KOPT-K1 (cell line): ENCODE results near the gene VOPP1.

Source experiments
- H3K27ac ChIP-seq: fragments of 200-600 bp; sonication (generic); 2 replicates; pipeline ENCODE4 v1.5.1; 2016; ENCODE audit warnings: antibody characterized with exemption, mild to moderate bottlenecking, low read depth, low read length; ENCODE audit not compliant: poor library complexity, severe bottlenecking
- H3K36me3 ChIP-seq: fragments of 200-600 bp; sonication (generic); 2 replicates; pipeline ENCODE4 v1.5.1; 2017; ENCODE audit warnings: antibody characterized with exemption, mild to moderate bottlenecking, low read length, moderate library complexity; ENCODE audit not compliant: insufficient read depth
- H3K9me3 ChIP-seq: fragments of 200-600 bp; sonication (generic); 2 replicates; pipeline ENCODE4 v1.5.1; 2017; ENCODE audit warnings: antibody characterized with exemption, low read length, mild to moderate bottlenecking; ENCODE audit not compliant: insufficient read depth, poor library complexity, severe bottlenecking

VOPP1 gene

DNA sequence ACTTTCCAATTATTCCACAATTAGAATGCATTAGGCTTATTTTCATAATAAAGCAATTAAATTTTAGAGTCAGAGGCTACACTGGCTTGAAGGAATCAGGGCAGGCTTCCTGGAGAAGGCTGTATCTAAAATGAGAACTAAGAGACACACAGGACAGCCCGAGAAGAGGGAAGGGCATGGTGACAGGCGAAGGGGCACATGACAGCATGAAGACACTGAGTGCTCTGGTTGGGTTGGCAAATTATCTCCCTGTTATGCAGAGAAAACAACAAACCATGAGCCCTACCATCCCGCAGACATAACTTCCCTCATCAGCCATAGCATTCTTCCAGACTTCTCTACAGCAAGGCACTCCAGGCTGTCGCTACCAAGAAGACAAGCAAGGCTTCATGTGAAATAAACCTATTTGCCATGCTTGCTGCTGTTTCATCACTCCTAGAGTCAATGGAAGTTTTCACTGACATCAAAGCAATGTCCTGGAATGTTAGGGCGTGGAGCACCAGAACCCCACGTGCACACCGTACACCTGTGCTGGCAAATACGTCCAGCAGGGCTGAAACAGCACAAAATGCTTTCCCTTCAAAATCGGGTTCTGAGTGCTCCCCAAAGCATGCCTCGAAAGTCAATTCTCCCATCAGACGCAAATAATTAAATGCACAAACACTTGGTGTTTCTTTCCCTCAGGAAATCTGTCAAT lies 21.3 kb downstream of the VOPP1 start:
- no peaks in the 10 kb centered on the region for H3K9me3 ChIP-seq
- H3K27ac ChIP-seq = no peak overlapping the region
- no peaks in the 10 kb centered on the region for H3K36me3 ChIP-seq

GRCh38 chr7:55550010-55550663 lies 22.2 kb downstream of the VOPP1 start:
- no peaks in the 10 kb centered on the region for H3K9me3 ChIP-seq
- no peaks in the 10 kb centered on the region for H3K36me3 ChIP-seq
- H3K27ac ChIP-seq = no peak overlapping the region

DNA sequence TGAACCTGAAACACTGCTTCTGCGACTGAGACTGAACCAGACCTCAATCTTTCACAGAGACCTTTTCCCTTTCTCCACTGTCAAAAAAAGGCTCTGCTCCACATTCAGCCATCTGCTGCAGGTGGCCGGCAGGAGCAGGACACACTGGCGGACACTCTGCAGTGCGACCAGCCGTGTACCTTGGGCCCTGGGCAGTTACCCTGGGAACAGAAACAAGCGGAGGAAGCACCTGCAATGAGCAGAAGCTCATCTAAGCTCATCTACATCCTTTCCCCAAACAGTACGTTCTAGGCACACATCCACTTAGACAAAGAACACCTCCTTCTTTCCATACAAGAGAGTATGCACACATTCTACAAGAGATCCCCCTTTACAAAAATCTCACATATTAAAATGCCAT lies 22.8 kb downstream of the VOPP1 start:
- Histone ChIP-seq H3K9me3 (no peaks in the 10 kb centered on the region), H3K27ac (no peak overlapping the region), H3K36me3 (no peaks in the 10 kb centered on the region)

DNA sequence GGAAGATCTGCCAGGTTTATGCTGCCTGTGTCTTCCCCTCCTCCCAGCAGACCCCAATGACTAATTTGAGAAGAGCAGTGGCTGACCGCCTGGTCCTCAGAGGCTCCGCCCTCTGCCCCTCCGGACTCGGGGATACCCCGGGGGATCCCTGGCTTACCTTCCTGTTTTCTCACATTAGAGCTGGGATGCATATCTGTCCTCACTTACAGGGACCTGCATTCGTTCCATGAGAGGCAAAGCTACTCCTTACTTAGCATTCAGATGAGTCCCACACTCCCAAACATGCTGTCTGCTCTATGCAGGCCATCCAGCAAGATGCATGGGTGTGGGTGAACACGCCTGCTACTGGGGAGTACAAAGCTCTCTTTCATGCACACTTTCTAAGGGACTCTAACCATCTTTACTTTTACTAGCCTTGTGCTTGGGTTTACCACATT lies 24.0 kb downstream of the VOPP1 start:
- H3K27ac ChIP-seq = no peak overlapping the region
- H3K36me3 ChIP-seq = no peaks in the 10 kb centered on the region
- no peaks in the 10 kb centered on the region for H3K9me3 ChIP-seq

- Histone ChIP-seq H3K9me3 (no peaks in the 10 kb centered on the region), H3K27ac (no peak overlapping the region), H3K36me3 (no peaks in the 10 kb centered on the region)
These were observed 25.5 kb downstream of the VOPP1 start for GRCh38 chr7:55546814-55547213.

DNA sequence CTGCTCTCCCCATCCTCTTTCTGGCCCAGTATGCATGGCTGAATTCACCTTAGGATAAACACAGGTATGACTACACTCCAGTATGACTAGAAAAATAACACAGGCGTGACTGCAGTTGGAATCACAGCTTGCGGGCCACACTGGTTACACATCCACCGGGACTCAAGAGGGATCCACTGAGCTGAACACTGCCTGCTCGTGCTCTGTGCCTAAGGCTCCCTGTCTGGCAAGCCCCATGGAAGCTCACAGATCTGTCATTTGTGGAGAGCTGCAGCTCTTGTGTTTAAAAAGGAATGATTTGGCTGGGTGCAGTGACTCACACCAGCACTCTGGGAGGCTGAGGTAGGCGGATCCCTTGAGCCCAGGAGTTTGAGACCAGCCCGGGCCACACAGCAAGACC lies 26.8 kb downstream of the VOPP1 start:
- Histone ChIP-seq H3K27ac (no peak overlapping the region), H3K36me3 (no peaks in the 10 kb centered on the region), H3K9me3 (no peaks in the 10 kb centered on the region)

DNA sequence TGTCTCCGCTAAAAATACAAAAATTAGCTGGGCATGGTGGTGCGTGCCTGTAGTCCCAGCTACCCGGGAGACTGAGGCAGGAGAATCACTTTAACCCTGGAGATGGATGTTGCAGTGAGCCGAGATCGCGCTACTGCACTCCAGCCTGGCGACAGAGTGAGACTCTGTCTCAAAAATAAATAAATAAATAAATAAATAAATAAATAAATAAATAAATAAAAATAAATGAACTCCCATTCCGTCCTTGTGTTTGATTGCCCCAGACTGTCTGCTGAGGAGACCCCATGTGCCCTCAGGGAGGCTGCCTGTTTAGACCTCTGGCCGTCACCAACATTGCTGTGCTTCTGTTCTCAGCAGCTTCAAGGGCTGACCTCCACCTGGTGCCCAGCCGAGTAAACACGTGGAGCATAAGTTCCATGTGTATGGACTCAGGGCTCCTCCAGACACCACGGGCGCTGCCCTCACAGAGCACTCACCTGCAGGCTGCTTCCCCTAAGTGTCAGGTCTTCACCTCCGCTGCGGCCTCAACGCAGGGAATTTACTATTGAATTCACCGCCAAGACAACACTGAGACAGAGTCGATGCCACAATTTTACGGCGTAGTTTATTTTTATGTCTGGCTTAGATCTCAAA lies 32.0 kb downstream of the VOPP1 start:
- no peaks in the 10 kb centered on the region for H3K36me3 ChIP-seq
- no peak overlapping the region for H3K27ac ChIP-seq
- H3K9me3 ChIP-seq = no peaks in the 10 kb centered on the region

- no peaks in the 10 kb centered on the region for H3K36me3 ChIP-seq
- no peaks in the 10 kb centered on the region for H3K9me3 ChIP-seq
- H3K27ac ChIP-seq = no peak overlapping the region
These were observed 32.9 kb downstream of the VOPP1 start for GRCh38 chr7:55539380-55539779.

DNA sequence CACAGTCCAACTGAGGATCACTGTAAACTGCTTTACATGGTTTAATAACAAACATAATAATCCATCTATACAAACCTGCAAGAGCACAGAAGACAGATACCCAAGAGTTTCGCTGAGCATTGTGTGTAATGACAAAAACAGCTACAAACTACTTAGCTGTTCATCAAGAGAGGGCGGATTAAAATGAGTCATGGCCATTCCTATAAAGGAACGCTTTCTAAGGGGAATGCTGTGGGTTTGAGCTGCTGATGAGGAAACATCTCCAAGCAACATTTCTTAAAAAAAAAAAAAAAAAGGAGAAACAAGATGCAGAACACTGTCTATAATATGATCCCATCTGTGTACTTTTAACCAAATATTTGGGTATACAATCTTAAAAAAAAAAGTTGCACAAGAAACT lies 33.8 kb downstream of the VOPP1 start:
- Histone ChIP-seq H3K36me3 (no peaks in the 10 kb centered on the region), H3K27ac (no peak overlapping the region), H3K9me3 (no peaks in the 10 kb centered on the region)

DNA sequence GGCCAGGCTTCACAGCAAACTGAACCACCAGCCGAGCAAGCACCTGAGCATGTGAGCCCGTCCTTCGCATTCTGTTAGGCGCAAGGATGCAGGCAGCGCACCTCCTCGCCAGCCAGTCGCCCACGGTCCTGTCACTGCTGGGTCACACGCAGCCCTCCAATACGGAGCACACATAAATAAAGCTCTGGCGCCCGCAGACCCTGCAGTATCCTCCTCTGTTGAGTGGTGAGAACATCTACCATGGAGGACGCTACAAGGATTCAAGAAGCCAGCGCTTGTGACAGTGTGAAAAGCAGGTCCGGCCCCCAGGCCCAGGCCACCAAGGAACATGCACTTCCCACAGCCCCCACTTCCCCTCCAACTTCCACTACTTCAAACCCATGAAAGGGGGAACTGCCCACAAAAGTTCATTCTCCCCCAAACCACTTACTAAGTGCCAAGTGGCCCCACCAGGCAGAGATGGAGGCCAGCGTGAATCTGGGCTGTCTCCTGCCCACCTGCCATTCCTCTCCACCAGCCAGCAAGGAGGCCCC lies 34.8 kb downstream of the VOPP1 start:
- H3K9me3 ChIP-seq = no peaks in the 10 kb centered on the region
- no peaks in the 10 kb centered on the region for H3K36me3 ChIP-seq
- no peak overlapping the region for H3K27ac ChIP-seq

- Histone ChIP-seq H3K36me3 (no peaks in the 10 kb centered on the region), H3K9me3 (no peaks in the 10 kb centered on the region), H3K27ac (no peak overlapping the region)
These were observed 35.5 kb downstream of the VOPP1 start for GRCh38 chr7:55536619-55537457.

- H3K36me3 ChIP-seq = no peaks in the 10 kb centered on the region
- no peaks in the 10 kb centered on the region for H3K9me3 ChIP-seq
- no peak overlapping the region for H3K27ac ChIP-seq
These were observed 36.7 kb downstream of the VOPP1 start for GRCh38 chr7:55535617-55536016.

- no peaks in the 10 kb centered on the region for H3K9me3 ChIP-seq
- H3K27ac ChIP-seq = no peak overlapping the region
- no peaks in the 10 kb centered on the region for H3K36me3 ChIP-seq
These were observed 37.2 kb downstream of the VOPP1 start for GRCh38 chr7:55534916-55535590.

GRCh38 chr7:55534262-55534915 lies 37.9 kb downstream of the VOPP1 start:
- Histone ChIP-seq H3K9me3 (no peaks in the 10 kb centered on the region), H3K27ac (no peak overlapping the region), H3K36me3 (no peaks in the 10 kb centered on the region)
